WTC11 (cell line): ENCODE results near the gene YPEL1. TPM values are rescaled to one million over a fixed set of nuclear protein-coding genes. Genes with fewer than 3 reads are reported as not detected.

ENCODE experiments used
- ATAC-seq: fragments of 200-7000 bp; cut with Tn5 transposase; 2 replicates; pipeline ENCODE4 v1.10.0; 2021; ENCODE audit warnings: mild to moderate bottlenecking, moderate library complexity
- CTCF ChIA-PET: fragments of 300-600 bp; sonication (Branson Sonifier 250); formaldehyde crosslinking; loops from one replicate; lab custom pipeline; 2021; ENCODE audit warnings: antibody characterized with exemption; lab: Charles Lee
- POLR2A ChIA-PET: fragments of 350-600 bp; sonication (Branson Sonifier 250); formaldehyde crosslinking; loops from one replicate; lab custom pipeline; 2021; ENCODE audit warnings: antibody characterized with exemption; lab: Charles Lee
- DNase-seq: peaks from one replicate; pipeline ENCODE4 v3.0.0; 2021; ENCODE audit warnings: low spot score
- H3K27ac Mint-ChIP-seq: 2 replicates; pipeline ENCODE4 v1.8.0; 2021; ENCODE audit warnings: mixed read lengths
- H3K27me3 Mint-ChIP-seq: 2 replicates; pipeline ENCODE4 v1.8.0; 2021; ENCODE audit warnings: low read depth, mild to moderate bottlenecking, moderate library complexity, mixed read lengths
- H3K36me3 Mint-ChIP-seq: 2 replicates; pipeline ENCODE4 v1.8.0; 2021; ENCODE audit warnings: mixed read lengths
- H3K4me1 Mint-ChIP-seq: 2 replicates; pipeline ENCODE4 v1.8.0; 2022; ENCODE audit warnings: mixed read lengths
- H3K4me3 Mint-ChIP-seq: 2 replicates; pipeline ENCODE4 v1.8.0; 2021; ENCODE audit warnings: mild to moderate bottlenecking, moderate library complexity, mixed read lengths
- H3K9me3 Mint-ChIP-seq: 2 replicates; pipeline ENCODE4 v1.8.0; 2021; ENCODE audit warnings: mixed read lengths
- AR ChIP-seq: fragments of 250-450 bp; sonication (Bioruptor Pico); IDR thresholded peaks from 2 replicates; pipeline ENCODE4 v1.9.0; 2021; ENCODE audit warnings: mild to moderate bottlenecking
- ATF2 ChIP-seq: sonication (generic); formaldehyde crosslinking; IDR thresholded peaks from 2 replicates; pipeline ENCODE4 v1.8.1; 2022; ENCODE audit warnings: low read depth, missing genetic modification reagents, borderline replicate concordance
- CDX4 ChIP-seq: fragments of 250-450 bp; sonication (Bioruptor Pico); IDR thresholded peaks from 2 replicates; pipeline ENCODE4 v1.9.0; 2021; ENCODE audit warnings: moderate library complexity, mild to moderate bottlenecking, inconsistent platforms, borderline replicate concordance
- CTCF ChIP-seq: fragments of 200-600 bp; IDR thresholded peaks from 2 replicates; pipeline ENCODE4 v1.8.0; 2022; ENCODE audit warnings: antibody characterized with exemption
- E2F5 ChIP-seq: sonication (generic); formaldehyde crosslinking; IDR thresholded peaks from 2 replicates; pipeline ENCODE4 v1.8.1; 2022; ENCODE audit warnings: mild to moderate bottlenecking, moderate library complexity, missing genetic modification reagents
- ELF4 ChIP-seq: sonication (generic); formaldehyde crosslinking; IDR thresholded peaks from 2 replicates; pipeline ENCODE4 v1.8.1; 2022; ENCODE audit warnings: low read depth, mild to moderate bottlenecking, moderate library complexity, missing genetic modification reagents
- FOXJ3 ChIP-seq: sonication (generic); formaldehyde crosslinking; IDR thresholded peaks from 2 replicates; pipeline ENCODE4 v1.9.0; 2021; ENCODE audit warnings: missing genetic modification reagents, mild to moderate bottlenecking, borderline replicate concordance
- NR2C2 ChIP-seq: sonication (generic); formaldehyde crosslinking; IDR thresholded peaks from 2 replicates; pipeline ENCODE4 v1.8.0; 2022; ENCODE audit warnings: mild to moderate bottlenecking, missing genetic modification reagents
- OVOL2 ChIP-seq: fragments of 250-450 bp; sonication (Bioruptor Pico); IDR thresholded peaks from 2 replicates; pipeline ENCODE4 v1.9.0; 2021; ENCODE audit warnings: mild to moderate bottlenecking, borderline replicate concordance
- PRDM15 ChIP-seq: sonication (generic); formaldehyde crosslinking; IDR thresholded peaks from 2 replicates; pipeline ENCODE4 v1.8.0; 2022; ENCODE audit warnings: missing genetic modification reagents
- TEAD1 ChIP-seq: sonication (generic); formaldehyde crosslinking; IDR thresholded peaks from 2 replicates; pipeline ENCODE4 v1.8.0; 2022; ENCODE audit warnings: mild to moderate bottlenecking, missing genetic modification reagents
- USF1 ChIP-seq: sonication (generic); formaldehyde crosslinking; IDR thresholded peaks from 2 replicates; pipeline ENCODE4 v1.8.0; 2022; ENCODE audit warnings: mild to moderate bottlenecking, missing genetic modification reagents
- ZNF121 ChIP-seq: sonication (generic); formaldehyde crosslinking; IDR thresholded peaks from 2 replicates; pipeline ENCODE4 v1.8.0; 2023; ENCODE audit warnings: missing genetic modification reagents
- ZNF532 ChIP-seq: fragments of 250-450 bp; sonication (Bioruptor Pico); IDR thresholded peaks from 2 replicates; pipeline ENCODE4 v1.9.0; 2021; ENCODE audit warnings: mild to moderate bottlenecking, borderline replicate concordance
- ZNF671 ChIP-seq: fragments of 250-450 bp; sonication (Bioruptor Pico); IDR thresholded peaks from 2 replicates; pipeline ENCODE4 v1.8.0; 2021; ENCODE audit warnings: mild to moderate bottlenecking
- total RNA-seq: library from RNA; stranded (reverse); gene quantifications from 3 replicates; pipeline ENCODE4 v1.2.3, GENCODE V29; 2021

YPEL1 gene
- total RNA-seq, 1 experiment from 2014 or later: 7.7 TPM

GRCh38 chr22:21711851-21712250, 23.7 kb downstream of the YPEL1 start (continued):
- TF ChIP-seq CDX4 (CRISPR knock-in tag) (no peak), USF1 (CRISPR knock-in tag) (no peak), OVOL2 (CRISPR knock-in tag) (no peak), ZNF121 (CRISPR knock-in tag) (no peak), PRDM15 (CRISPR knock-in tag) (no peak), AR (no peak), NR2C2 (no peak), FOXJ3 (no peak)
- TF ChIP-seq, all 79 proteins: peak for 0

GRCh38 chr22:21710156-21710555, 25.4 kb downstream of the YPEL1 start:
- no peaks in the 10 kb centered on the region for H3K9me3 Mint-ChIP-seq
- CTCF ChIA-PET: interaction anchor here (1.3 kb wide), 1 partner anchor 228 kb away, joined by 3 read pairs; no protein-coding TSS in a partner anchor
- TF ChIP-seq TEAD1 (CRISPR knock-in tag): no peak
- TF ChIP-seq ZNF671: no peak
- no peak overlapping the region for H3K4me3 Mint-ChIP-seq
- ATAC-seq: no peak
- H3K36me3 Mint-ChIP-seq: no peaks in the 10 kb centered on the region; the same call in 1 of the 2 replicates
- no peaks in the 10 kb centered on the region for H3K27me3 Mint-ChIP-seq
- POLR2A ChIA-PET: no interaction called here
- DNase-seq: no peak
- H3K4me1 Mint-ChIP-seq: peaks cover 3% of the 10 kb centered on the region; the same call in 1 of the 2 replicates
- no peak overlapping the region for H3K27ac Mint-ChIP-seq

GRCh38 chr22:21709688-21710087, 25.9 kb downstream of the YPEL1 start:
- no peak overlapping the region for H3K4me3 Mint-ChIP-seq
- no peaks in the 10 kb centered on the region; the same call in 1 of the 2 replicates for H3K36me3 Mint-ChIP-seq
- H3K4me1 Mint-ChIP-seq: peaks cover 3% of the 10 kb centered on the region; the same call in 1 of the 2 replicates
- H3K27me3 Mint-ChIP-seq: no peaks in the 10 kb centered on the region
- no peak overlapping the region for H3K27ac Mint-ChIP-seq
- ATAC-seq (no peak), DNase-seq (no peak)
- ChIA-PET POLR2A (no interaction called here), CTCF (interaction anchor here (1.3 kb wide), 1 partner anchor 229 kb away, joined by 3 read pairs; no protein-coding TSS in a partner anchor)
- H3K9me3 Mint-ChIP-seq: no peaks in the 10 kb centered on the region
- TF ChIP-seq ZNF671 (no peak), ZNF532 (CRISPR knock-in tag) (no peak), ATF2 (no peak), ELF4 (no peak), CTCF (no peak), E2F5 (CRISPR knock-in tag) (no peak)
